ENCODE results near the gene PRR30.
"Not testable (repeated sequence)": the region's sequence is repeated elsewhere in the genome, so short reads cannot be mapped to it uniquely, and the experiment has no call there.

Gene PRR30

GRCh38 chr2:27127883-27128667 lies 11.1 kb downstream of the PRR30 start:
- no peak overlapping the region for H3K27ac ChIP-seq
- H3K4me3 ChIP-seq = no peak overlapping the region
- no peak for DNase-seq (ENCODE audit: low spot score)
- no peak for TF ChIP-seq CTCF (IDR thresholded peaks at IDR 0.05)

- Histone ChIP-seq H3K27ac (no peak overlapping the region), H3K4me3 (no peak overlapping the region)
- no peak for DNase-seq (ENCODE audit: low spot score)
- TF ChIP-seq CTCF (IDR thresholded peaks at IDR 0.05) = no peak
Measured at GRCh38 chr2:27126252-27126710, 12.9 kb downstream of the PRR30 start.

- no peak overlapping the region for H3K27ac ChIP-seq
- no peak for DNase-seq (ENCODE audit: low spot score)
- TF ChIP-seq CTCF (IDR thresholded peaks at IDR 0.05) = no peak
Measured at GRCh38 chr2:27125104-27125503, 14.1 kb downstream of the PRR30 start.

GRCh38 chr2:27123302-27124150 lies 15.7 kb downstream of the PRR30 start, which contains the start of gene ABHD1:
Gene ABHD1 (plus strand): TSS chr2:27123815. CDS start chr2:27123949, 134 bp downstream.
- H3K27ac ChIP-seq = peak within 1 kb of the TSS; percentile 7 to 64
- DNase-seq (ENCODE audit: low spot score) = no peak
- no peak for TF ChIP-seq CTCF (IDR thresholded peaks at IDR 0.05)
- H3K4me3 ChIP-seq = peak within 1 kb of the TSS; percentile 78

More at GRCh38 chr2:27125104-27125503, 14.1 kb downstream of the PRR30 start:
- no peak overlapping the region for H3K4me3 ChIP-seq

GRCh38 chr2:27122791-27123190 lies 16.4 kb downstream of the PRR30 start:
- Histone ChIP-seq H3K27ac (no peak overlapping the region), H3K4me3 (peak overlapping the region; percentile 78)
- no peak for TF ChIP-seq CTCF (IDR thresholded peaks at IDR 0.05)
- DNase-seq (ENCODE audit: low spot score) = no peak

- no peak for TF ChIP-seq CTCF (IDR thresholded peaks at IDR 0.05)
- no peak overlapping the region for H3K4me3 ChIP-seq
- H3K27ac ChIP-seq = no peak overlapping the region
- DNase-seq (ENCODE audit: low spot score) = no peak
Measured at GRCh38 chr2:27121906-27122305, 17.3 kb downstream of the PRR30 start.

GRCh38 chr2:27119330-27119670 lies 19.9 kb downstream of the PRR30 start:
- not testable (repeated sequence) for H3K27ac ChIP-seq; DNase-seq (ENCODE audit: low spot score)
- H3K4me3 ChIP-seq = peak overlapping the region; percentile 74

Measured in coronary artery (tissue), 2 donors.